Measurements from ENCODE around the gene SLC44A5. TPM values are rescaled to one million over a fixed set of nuclear protein-coding genes. Genes with fewer than 3 reads are reported as not detected.

The SLC44A5 gene
- total and polyA plus RNA-seq, 2 experiments from 2014 or later, result 3.3 to 11.7 TPM

DNA sequence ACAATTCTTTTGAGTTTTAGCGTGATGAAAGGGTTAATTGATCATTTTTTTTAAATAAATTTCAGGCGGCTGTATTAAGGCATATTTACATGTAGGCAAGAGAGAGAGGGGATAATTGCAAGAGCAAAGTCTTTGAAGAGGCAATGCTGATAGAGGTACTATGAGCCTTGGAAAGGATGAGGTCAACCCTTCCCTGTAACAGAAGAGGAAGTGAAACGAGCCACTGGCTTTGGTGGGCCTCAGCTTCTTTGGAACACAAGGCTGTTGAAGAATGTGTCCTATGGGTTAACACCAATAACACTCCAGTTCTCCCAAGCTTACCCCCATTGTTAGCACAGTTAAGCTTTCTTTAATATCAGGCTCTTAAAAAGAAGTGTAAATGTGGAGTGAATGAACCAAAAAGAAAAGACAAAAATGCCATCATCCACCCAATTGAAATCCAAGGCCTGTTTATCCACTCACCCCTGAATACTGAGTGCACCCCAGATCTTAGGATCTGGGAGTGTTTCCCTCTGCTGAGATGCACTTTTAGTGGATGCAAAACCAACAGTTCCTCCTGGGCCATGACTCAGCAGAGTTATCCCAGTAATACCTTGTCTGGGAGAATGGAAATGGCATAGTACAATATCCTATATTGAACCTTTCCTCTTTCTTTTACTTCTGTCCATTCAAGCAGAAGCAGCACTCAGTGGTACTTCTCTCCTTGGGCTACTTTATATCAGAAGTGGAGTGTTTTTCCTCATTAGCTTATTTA, 216.4 kb downstream of the SLC44A5 start (continued):
- TF ChIP-seq, protein P1, sequence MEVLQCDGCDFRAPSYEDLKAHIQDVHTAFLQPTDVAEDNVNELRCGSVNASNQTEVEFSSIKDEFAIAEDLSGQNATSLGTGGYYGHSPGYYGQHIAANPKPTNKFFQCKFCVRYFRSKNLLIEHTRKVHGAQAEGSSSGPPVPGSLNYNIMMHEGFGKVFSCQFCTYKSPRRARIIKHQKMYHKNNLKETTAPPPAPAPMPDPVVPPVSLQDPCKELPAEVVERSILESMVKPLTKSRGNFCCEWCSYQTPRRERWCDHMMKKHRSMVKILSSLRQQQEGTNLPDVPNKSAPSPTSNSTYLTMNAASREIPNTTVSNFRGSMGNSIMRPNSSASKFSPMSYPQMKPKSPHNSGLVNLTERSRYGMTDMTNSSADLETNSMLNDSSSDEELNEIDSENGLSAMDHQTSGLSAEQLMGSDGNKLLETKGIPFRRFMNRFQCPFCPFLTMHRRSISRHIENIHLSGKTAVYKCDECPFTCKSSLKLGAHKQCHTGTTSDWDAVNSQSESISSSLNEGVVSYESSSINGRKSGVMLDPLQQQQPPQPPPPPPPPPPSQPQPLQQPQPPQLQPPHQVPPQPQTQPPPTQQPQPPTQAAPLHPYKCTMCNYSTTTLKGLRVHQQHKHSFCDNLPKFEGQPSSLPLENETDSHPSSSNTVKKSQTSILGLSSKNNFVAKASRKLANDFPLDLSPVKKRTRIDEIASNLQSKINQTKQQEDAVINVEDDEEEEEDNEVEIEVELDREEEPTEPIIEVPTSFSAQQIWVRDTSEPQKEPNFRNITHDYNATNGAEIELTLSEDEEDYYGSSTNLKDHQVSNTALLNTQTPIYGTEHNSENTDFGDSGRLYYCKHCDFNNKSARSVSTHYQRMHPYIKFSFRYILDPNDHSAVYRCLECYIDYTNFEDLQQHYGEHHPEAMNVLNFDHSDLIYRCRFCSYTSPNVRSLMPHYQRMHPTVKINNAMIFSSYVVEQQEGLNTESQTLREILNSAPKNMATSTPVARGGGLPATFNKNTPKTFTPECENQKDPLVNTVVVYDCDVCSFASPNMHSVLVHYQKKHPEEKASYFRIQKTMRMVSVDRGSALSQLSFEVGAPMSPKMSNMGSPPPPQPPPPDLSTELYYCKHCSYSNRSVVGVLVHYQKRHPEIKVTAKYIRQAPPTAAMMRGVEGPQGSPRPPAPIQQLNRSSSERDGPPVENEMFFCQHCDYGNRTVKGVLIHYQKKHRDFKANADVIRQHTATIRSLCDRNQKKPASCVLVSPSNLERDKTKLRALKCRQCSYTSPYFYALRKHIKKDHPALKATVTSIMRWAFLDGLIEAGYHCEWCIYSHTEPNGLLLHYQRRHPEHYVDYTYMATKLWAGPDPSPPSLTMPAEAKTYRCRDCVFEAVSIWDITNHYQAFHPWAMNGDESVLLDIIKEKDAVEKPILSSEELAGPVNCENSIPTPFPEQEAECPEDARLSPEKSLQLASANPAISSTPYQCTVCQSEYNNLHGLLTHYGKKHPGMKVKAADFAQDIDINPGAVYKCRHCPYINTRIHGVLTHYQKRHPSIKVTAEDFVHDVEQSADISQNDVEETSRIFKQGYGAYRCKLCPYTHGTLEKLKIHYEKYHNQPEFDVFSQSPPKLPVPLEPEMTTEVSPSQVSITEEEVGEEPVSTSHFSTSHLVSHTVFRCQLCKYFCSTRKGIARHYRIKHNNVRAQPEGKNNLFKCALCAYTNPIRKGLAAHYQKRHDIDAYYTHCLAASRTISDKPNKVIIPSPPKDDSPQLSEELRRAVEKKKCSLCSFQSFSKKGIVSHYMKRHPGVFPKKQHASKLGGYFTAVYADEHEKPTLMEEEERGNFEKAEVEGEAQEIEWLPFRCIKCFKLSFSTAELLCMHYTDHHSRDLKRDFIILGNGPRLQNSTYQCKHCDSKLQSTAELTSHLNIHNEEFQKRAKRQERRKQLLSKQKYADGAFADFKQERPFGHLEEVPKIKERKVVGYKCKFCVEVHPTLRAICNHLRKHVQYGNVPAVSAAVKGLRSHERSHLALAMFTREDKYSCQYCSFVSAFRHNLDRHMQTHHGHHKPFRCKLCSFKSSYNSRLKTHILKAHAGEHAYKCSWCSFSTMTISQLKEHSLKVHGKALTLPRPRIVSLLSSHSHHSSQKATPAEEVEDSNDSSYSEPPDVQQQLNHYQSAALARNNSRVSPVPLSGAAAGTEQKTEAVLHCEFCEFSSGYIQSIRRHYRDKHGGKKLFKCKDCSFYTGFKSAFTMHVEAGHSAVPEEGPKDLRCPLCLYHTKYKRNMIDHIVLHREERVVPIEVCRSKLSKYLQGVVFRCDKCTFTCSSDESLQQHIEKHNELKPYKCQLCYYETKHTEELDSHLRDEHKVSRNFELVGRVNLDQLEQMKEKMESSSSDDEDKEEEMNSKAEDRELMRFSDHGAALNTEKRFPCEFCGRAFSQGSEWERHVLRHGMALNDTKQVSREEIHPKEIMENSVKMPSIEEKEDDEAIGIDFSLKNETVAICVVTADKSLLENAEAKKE (CRISPR knock-in tag; IDR thresholded peaks at IDR 0.05), result no peak
- no peak for TF ChIP-seq STAT1 (IDR thresholded peaks at IDR 0.05; ENCODE audit: unreplicated experiment)
- TF ChIP-seq EZH2 (IDR thresholded peaks at IDR 0.05; ENCODE audit: low read depth, unreplicated experiment), result no peak
- TF ChIP-seq, protein P2, sequence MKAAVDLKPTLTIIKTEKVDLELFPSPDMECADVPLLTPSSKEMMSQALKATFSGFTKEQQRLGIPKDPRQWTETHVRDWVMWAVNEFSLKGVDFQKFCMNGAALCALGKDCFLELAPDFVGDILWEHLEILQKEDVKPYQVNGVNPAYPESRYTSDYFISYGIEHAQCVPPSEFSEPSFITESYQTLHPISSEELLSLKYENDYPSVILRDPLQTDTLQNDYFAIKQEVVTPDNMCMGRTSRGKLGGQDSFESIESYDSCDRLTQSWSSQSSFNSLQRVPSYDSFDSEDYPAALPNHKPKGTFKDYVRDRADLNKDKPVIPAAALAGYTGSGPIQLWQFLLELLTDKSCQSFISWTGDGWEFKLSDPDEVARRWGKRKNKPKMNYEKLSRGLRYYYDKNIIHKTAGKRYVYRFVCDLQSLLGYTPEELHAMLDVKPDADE (IDR thresholded peaks at IDR 0.05), result no peak

DNA sequence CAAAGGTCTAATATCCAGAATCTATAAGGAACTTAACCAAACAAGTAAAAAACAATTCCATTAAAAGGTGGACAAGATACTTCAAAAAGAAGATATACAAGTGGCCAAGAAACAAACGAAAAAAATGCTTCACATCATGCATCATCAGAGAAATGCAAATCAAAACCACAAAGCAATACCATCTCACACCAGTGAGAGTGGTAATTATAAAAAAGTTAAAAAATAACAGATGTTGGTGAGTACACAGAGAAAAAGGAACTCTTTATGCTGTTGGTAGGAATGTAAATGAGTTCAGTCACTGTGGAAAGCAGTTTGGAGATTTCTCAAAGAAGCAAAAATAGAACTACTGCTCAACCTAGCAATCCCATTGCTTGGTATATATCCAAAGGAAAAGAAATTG, 218.6 kb downstream of the SLC44A5 start:
- no peak for ATAC-seq

More for the DNA sequence above, 218.6 kb downstream of the SLC44A5 start:
- DNase-seq (ENCODE audit: low spot score), result no peak
- Histone ChIP-seq H2AFZ (no peak overlapping the region), H3K4me3 (no peak overlapping the region), H3K4me2 (no peak overlapping the region), H4K20me1 (replicated peaks; ENCODE audit: insufficient read depth) (no peaks in the 10 kb centered on the region), H3K36me3 (ENCODE audit: insufficient read depth) (no peaks in the 10 kb centered on the region; the same call in 1 of the 2 replicates), H3K27me3 (ENCODE audit: insufficient read depth) (no peaks in the 10 kb centered on the region), H3K79me2 (replicated peaks; ENCODE audit: insufficient read depth) (no peaks in the 10 kb centered on the region), H3K27ac (ENCODE audit: low read depth) (no peak overlapping the region), H3K4me1 (ENCODE audit: insufficient read depth) (no peaks in the 10 kb centered on the region), H3F3A (replicated peaks; ENCODE audit: low read depth) (no peaks in the 10 kb centered on the region), H3K9me2 (ENCODE audit: insufficient read depth) (no peaks in the 10 kb centered on the region)
- TF ChIP-seq ZNF114 (CRISPR knock-in tag; IDR thresholded peaks at IDR 0.05) (no peak), JUNB (IDR thresholded peaks at IDR 0.05; ENCODE audit: unreplicated experiment) (no peak), ZNF331 (CRISPR knock-in tag; IDR thresholded peaks at IDR 0.05; ENCODE audit: low read depth) (no peak), STAT1 (IDR thresholded peaks at IDR 0.05; ENCODE audit: unreplicated experiment) (no peak)
- TF ChIP-seq, protein P3, sequence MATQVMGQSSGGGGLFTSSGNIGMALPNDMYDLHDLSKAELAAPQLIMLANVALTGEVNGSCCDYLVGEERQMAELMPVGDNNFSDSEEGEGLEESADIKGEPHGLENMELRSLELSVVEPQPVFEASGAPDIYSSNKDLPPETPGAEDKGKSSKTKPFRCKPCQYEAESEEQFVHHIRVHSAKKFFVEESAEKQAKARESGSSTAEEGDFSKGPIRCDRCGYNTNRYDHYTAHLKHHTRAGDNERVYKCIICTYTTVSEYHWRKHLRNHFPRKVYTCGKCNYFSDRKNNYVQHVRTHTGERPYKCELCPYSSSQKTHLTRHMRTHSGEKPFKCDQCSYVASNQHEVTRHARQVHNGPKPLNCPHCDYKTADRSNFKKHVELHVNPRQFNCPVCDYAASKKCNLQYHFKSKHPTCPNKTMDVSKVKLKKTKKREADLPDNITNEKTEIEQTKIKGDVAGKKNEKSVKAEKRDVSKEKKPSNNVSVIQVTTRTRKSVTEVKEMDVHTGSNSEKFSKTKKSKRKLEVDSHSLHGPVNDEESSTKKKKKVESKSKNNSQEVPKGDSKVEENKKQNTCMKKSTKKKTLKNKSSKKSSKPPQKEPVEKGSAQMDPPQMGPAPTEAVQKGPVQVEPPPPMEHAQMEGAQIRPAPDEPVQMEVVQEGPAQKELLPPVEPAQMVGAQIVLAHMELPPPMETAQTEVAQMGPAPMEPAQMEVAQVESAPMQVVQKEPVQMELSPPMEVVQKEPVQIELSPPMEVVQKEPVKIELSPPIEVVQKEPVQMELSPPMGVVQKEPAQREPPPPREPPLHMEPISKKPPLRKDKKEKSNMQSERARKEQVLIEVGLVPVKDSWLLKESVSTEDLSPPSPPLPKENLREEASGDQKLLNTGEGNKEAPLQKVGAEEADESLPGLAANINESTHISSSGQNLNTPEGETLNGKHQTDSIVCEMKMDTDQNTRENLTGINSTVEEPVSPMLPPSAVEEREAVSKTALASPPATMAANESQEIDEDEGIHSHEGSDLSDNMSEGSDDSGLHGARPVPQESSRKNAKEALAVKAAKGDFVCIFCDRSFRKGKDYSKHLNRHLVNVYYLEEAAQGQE (IDR thresholded peaks at IDR 0.05; ENCODE audit: unreplicated experiment), result no peak
- Mint-ChIP-seq H3K4me1 (no peaks in the 10 kb centered on the region), H3K27me3 (ENCODE audit: insufficient read depth, low read depth, poor library complexity) (no peaks in the 10 kb centered on the region), H3K36me3 (ENCODE audit: low read depth) (peaks cover 21% of the 10 kb centered on the region; the same call in 2 of the 3 replicates), H3K9me3 (peaks cover 37% of the 10 kb centered on the region), H3K27ac (no peak overlapping the region), H3K4me3 (no peak overlapping the region)
